Esophagus (tissue), 2 donors: ENCODE measurements around the gene CAV1. TPM values are rescaled to one million over a fixed set of nuclear protein-coding genes. Genes with fewer than 3 reads are reported as not detected.
"Not testable (repeated sequence)": the region's sequence is repeated elsewhere in the genome, so short reads cannot be mapped to it uniquely, and the experiment has no call there.

ENCODE experiments used
- H3K27ac ChIP-seq, 2 donors: one replicate each; pipeline ENCODE4 v1.5.1; 2013; ENCODE audit warnings: low read depth in 2 of 2, mild to moderate bottlenecking in 2 of 2, inconsistent platforms in 1 of 2, low read length in 1 of 2, moderate library complexity in 1 of 2
- H3K27me3 ChIP-seq, 2 donors: one replicate each; pipeline ENCODE4 v1.6.1; 2013; ENCODE audit warnings: low read length in 2 of 2, control low read depth in 1 of 2, mild to moderate bottlenecking in 1 of 2; ENCODE audit not compliant: insufficient read depth in 2 of 2, control insufficient read depth in 1 of 2
- H3K36me3 ChIP-seq, 2 donors: one replicate each; pipeline ENCODE4 v1.6.1; 2013; ENCODE audit warnings: low read length in 1 of 2; ENCODE audit not compliant: control insufficient read depth in 2 of 2, insufficient read depth in 2 of 2
- H3K4me1 ChIP-seq, 2 donors: one replicate each; pipeline ENCODE4 v1.6.1; 2013; ENCODE audit warnings: low read length in 1 of 2; ENCODE audit not compliant: control insufficient read depth in 2 of 2, insufficient read depth in 2 of 2
- H3K4me3 ChIP-seq, 2 donors: one replicate each; pipeline ENCODE4 v1.5.1; 2013; ENCODE audit warnings: low read length in 2 of 2, mild to moderate bottlenecking in 2 of 2, low read depth in 1 of 2, moderate library complexity in 1 of 2
- H3K9me3 ChIP-seq, 2 donors: one replicate each; pipeline ENCODE4 v1.6.1; 2013; ENCODE audit warnings: mild to moderate bottlenecking in 2 of 2, low read depth in 1 of 2, low read length in 1 of 2, moderate library complexity in 1 of 2; ENCODE audit not compliant: control insufficient read depth in 2 of 2, insufficient read depth in 1 of 2
- WGBS, 2 donors: extraction: QIAGEN DNeasy Blood & Tissue Kit; methylation state at CpG; one replicate each; pipeline ENCODE4 v1.1.7; 2013; 5-methylcytosine and 5-hydroxymethylcytosine counted together
- polyA plus RNA-seq, 2 donors: library from polyadenylated mRNA; stranded (reverse); fragments of 200-250 nt; gene quantifications; one replicate each; pipeline ENCODE4 v1.2.3, GENCODE V29; 2013
- donor health status: healthy with polysubstance abuse.
- donor health status: Bipolar disorder and iron deficiency.

The CAV1 gene
- polyA plus RNA-seq, 2 donors, result 16.3 to 57.9 TPM

- no peaks in the 10 kb centered on the region for H3K36me3 ChIP-seq
- no peak overlapping the region for H3K27ac ChIP-seq
- WGBS, 2 donors, result 34 to 39% methylated on average over 1 of the region's 1 CpG
- no peak overlapping the region for H3K4me3 ChIP-seq
- no peaks in the 10 kb centered on the region for H3K9me3 ChIP-seq
- no peaks in the 10 kb centered on the region for H3K4me1 ChIP-seq
- H3K27me3 ChIP-seq, result no peaks in the 10 kb centered on the region
Observed at GRCh38 chr7:116583653-116584052, 58.8 kb downstream of the CAV1 start.

GRCh38 chr7:116584721-116585120 lies 59.9 kb downstream of the CAV1 start:
- 32 to 46% methylated on average over 1 of the region's 1 CpG for WGBS, 2 donors
- Histone ChIP-seq H3K27me3 (no peaks in the 10 kb centered on the region), H3K4me3 (no peak overlapping the region), H3K4me1 (no peaks in the 10 kb centered on the region), H3K9me3 (no peaks in the 10 kb centered on the region), H3K36me3 (no peaks in the 10 kb centered on the region), H3K27ac (no peak overlapping the region)

- no peaks in the 10 kb centered on the region for H3K27me3 ChIP-seq
- H3K4me1 ChIP-seq, result no peaks in the 10 kb centered on the region
- H3K4me3 ChIP-seq, result no peak overlapping the region
- no peak overlapping the region for H3K27ac ChIP-seq
- H3K9me3 ChIP-seq, result no peaks in the 10 kb centered on the region
- WGBS, 2 donors, result 77 to 91% methylated on average over 3 of the region's 3 CpGs
- H3K36me3 ChIP-seq, result no peaks in the 10 kb centered on the region
Observed at GRCh38 chr7:116585392-116585791, 60.6 kb downstream of the CAV1 start.

GRCh38 chr7:116585967-116586366 lies 61.1 kb downstream of the CAV1 start:
- Histone ChIP-seq H3K36me3 (no peaks in the 10 kb centered on the region), H3K9me3 (no peaks in the 10 kb centered on the region), H3K27me3 (no peaks in the 10 kb centered on the region), H3K4me1 (no peaks in the 10 kb centered on the region), H3K4me3 (no peak overlapping the region), H3K27ac (no peak overlapping the region)
- 84 to 87% methylated on average over 5 of the region's 5 CpGs for WGBS, 2 donors

- not testable (repeated sequence) for H3K9me3 ChIP-seq, H3K36me3 ChIP-seq, H3K4me1 ChIP-seq, H3K27ac ChIP-seq, H3K4me3 ChIP-seq, H3K27me3 ChIP-seq
- WGBS, 2 donors, result 95 to 96% methylated on average over 3 of the region's 3 CpGs
Observed at GRCh38 chr7:116587200-116587599, 62.4 kb downstream of the CAV1 start.

- H3K36me3 ChIP-seq, result no peaks in the 10 kb centered on the region
- WGBS, 2 donors, result 39 to 55% methylated on average over 2 of the region's 2 CpGs
- H3K4me3 ChIP-seq, result no peak overlapping the region
- H3K9me3 ChIP-seq, result no peaks in the 10 kb centered on the region
- no peak overlapping the region for H3K27ac ChIP-seq
- H3K27me3 ChIP-seq, result no peaks in the 10 kb centered on the region
- H3K4me1 ChIP-seq, result no peaks in the 10 kb centered on the region
Observed at GRCh38 chr7:116588225-116588624, 63.4 kb downstream of the CAV1 start.

GRCh38 chr7:116588641-116589594 lies 64.1 kb downstream of the CAV1 start:
- Histone ChIP-seq H3K4me3 (no peak overlapping the region), H3K27me3 (no peaks in the 10 kb centered on the region), H3K36me3 (no peaks in the 10 kb centered on the region), H3K4me1 (no peaks in the 10 kb centered on the region), H3K9me3 (no peaks in the 10 kb centered on the region), H3K27ac (no peak overlapping the region)
- 19 to 22% methylated on average over 4 of the region's 4 CpGs for WGBS, 2 donors

- no peaks in the 10 kb centered on the region for H3K9me3 ChIP-seq
- H3K4me1 ChIP-seq, result no peaks in the 10 kb centered on the region
- no peak overlapping the region for H3K27ac ChIP-seq
- WGBS, 2 donors, result 34 to 39% methylated on average over 9 of the region's 9 CpGs
- no peak overlapping the region for H3K4me3 ChIP-seq
- H3K27me3 ChIP-seq, result no peaks in the 10 kb centered on the region
- no peaks in the 10 kb centered on the region for H3K36me3 ChIP-seq
Observed at GRCh38 chr7:116591202-116592040, 66.6 kb downstream of the CAV1 start.

GRCh38 chr7:116592041-116592355 lies 67.2 kb downstream of the CAV1 start:
- Histone ChIP-seq H3K4me3 (no peak overlapping the region), H3K27me3 (no peaks in the 10 kb centered on the region), H3K36me3 (no peaks in the 10 kb centered on the region), H3K27ac (no peak overlapping the region), H3K9me3 (no peaks in the 10 kb centered on the region), H3K4me1 (no peaks in the 10 kb centered on the region)
- 4 to 9% methylated on average over 1 of the region's 1 CpG for WGBS, 2 donors
